NCI-H510A treated with DMSO at 0.1 percent for 48 hours (cell line): ENCODE measurements around the gene EPB41L3.
"Not testable (repeated sequence)": the region's sequence is repeated elsewhere in the genome, so short reads cannot be mapped to it uniquely, and the experiment has no call there.

ENCODE experiments used
- DNase-seq: peaks from one replicate; lab custom pipeline; 2025; lab: John Stamatoyannopoulos, UW

Gene EPB41L3

GRCh38 chr18:5530629-5531178 is 13.1 kb downstream of the EPB41L3 start:
- no peak for DNase-seq

DNA sequence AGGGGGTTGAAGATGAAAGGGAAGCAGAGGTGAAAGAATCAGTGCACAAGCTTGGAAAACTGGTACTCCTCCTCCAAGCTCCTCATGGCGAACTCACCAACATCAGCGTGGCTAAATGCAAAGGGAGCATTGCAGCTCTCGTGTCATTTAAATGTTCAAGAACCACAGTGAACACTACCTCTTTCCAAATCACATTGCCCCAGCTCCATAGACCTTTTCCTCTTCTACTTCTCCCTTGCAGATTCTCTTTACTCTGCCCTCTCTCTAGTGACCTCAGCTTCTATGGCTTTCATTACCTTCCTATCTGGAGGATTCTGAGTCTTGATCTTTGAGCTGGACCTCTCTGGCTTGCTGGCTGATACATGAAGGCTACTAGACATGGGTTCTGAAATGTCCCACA is 14.3 kb downstream of the EPB41L3 start:
- no peak for DNase-seq

DNA sequence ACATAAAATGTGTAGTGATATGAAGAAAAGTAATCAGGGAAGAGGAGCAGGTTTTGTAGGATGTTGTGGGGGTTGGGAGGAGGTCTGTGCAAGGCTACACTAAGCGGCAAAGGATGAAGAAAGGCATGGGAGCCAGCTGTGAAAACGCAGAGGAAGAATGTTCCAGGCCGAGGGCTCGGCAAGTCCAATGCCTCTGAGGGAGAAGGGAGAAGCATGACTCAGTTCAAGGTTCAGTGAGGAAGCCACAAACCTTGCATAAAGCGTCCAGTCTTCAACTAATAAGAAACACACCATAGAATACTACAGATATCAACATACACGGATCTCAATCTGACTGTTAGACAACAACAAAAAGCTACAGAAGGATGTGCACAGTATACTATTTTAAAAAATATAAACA is 16.2 kb downstream of the EPB41L3 start:
- DNase-seq, result no peak

DNA sequence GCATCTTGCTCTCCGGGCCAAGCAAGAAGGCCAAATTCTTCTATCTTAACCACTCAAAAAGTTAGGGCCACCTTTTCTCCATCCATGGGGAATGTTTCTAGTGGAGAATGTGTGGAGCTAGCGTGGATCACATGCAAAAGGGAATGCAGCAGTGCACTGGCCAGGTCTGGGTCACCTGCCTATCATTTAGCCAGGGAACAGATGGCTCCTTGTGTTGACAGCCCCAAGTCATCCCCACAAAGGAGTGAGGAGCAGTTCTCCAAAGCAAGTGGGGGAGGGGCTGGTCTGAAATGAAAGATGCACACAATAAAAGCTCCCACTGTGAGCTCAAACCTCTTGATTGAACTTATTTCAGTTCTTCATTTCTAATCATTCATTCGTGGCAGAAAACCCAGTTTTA is 19.1 kb downstream of the EPB41L3 start:
- no peak for DNase-seq

DNA sequence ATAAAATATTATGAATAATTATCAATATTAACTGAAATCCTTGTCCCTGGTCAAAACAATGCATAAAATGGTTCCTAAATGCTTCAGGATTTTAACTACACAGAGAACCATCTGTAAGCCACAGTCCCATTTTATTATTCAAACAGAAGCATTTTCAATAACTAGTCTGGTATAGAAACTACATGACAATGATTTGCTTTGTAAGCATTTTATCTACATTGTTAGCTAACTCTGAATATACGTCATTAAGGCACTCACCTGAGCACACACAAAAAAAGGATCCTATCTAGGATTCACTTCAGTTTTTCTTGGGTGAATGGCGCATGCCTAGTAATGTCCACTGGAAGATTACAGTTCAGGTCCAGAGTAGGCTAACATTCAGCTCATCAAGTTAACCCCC is 22.8 kb downstream of the EPB41L3 start:
- DNase-seq, result no peak

- DNase-seq, result no peak
Observed at GRCh38 chr18:5520464-5520863, 23.3 kb downstream of the EPB41L3 start.

GRCh38 chr18:5519448-5520298 is 24.1 kb downstream of the EPB41L3 start:
- DNase-seq, result no peak

- DNase-seq, result no peak
Observed at GRCh38 chr18:5518899-5519371, 24.9 kb downstream of the EPB41L3 start.

DNA sequence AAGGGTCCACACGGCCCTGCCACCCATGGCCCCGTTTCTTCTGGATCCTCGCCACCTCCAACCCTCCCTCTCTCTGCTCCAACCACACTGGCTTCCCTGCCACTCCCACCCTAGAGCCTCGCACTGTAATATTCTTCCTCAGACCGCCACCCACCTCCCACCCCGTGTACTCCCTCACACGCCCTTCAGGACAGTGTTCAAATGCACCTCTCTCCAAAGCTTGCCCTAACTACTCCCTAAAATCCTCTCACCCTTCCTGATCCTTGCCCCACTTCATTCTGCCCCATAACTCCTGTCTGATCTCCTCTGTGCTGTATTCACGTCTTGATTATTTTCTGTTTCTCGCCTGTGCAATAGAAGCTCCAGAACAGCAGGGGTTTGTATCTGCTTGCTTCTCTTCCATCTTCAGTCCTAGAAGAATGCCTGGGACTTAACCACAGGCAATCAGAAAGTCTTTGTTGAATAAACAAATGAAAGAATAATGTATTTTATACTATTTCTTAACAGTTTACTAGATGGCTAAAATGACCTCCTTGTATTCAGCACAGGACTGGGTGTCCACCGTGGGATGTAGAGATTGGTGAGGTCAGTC is 25.5 kb downstream of the EPB41L3 start:
- no peak for DNase-seq

DNA sequence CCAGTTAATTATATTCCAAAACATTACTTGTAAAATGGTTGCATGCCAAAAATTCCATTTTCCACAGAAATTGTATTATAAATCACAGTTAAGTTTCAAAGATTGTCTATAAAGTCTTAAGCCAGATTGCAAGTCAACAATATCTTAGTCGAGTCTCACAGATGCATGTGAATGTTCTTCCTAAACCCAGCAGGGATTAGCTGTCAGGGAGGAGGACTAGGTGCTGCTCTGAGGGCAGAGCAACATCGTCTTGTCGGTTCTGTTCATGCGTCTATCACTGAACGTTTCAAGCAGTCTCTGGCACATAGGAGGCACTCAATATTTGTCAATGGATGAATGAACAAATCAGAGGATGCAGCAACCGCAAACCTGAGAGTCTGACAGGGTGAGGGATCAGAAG is 27.0 kb downstream of the EPB41L3 start:
- no peak for DNase-seq

DNA sequence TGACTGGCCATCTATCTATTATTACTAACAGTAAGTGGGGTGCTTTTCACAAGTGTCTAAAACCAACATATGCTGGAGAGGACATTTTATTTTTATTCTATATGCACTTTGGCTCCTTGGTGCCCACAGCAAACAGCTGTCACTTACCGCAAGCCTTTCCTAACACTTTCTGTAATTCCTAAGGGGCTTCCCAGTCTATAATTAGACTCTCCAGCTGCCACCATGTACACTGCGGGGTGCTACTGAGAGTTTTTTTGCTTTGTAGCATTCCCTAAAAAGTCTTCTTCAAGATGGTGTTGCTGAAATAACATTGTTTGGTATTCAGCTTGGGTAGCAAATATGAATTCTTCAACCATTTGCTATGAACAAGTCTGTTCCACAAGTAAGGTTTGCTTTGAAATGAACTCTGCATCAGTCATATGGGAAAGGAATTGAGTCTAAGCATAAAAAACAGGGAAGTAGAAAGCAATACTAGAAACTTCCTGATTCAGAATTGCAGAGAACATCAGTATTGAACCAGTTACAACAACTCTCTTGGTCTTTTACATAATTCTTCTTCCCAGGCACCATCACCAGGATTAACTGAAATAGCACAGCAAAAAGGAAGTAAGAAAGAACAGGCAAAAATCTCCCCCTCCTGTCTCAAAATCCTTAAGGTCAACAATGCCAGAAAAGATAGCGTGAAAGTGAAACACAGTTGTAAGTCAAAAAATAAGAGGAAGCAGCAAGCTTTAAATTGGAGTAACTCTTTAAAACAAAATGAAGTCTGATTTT is 28.6 kb downstream of the EPB41L3 start:
- DNase-seq, result no peak

DNA sequence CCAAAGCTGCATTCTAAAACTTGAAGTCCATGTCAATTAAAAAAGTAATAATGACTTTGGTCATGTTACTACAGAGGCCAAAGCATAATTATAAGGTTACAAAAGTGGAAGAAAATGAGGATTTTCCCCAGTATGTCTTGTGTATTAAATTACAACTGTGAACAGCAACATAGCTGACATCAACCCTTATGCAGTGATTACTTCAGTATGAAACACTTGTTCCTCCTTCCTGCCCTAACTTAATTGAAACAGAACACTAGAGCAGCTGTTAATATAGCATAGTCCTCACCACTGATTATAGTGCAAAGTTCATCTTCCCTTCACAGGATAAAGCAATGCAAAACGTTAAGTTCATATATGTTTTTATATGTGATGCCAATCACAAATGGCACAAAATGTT is 29.9 kb downstream of the EPB41L3 start:
- no peak for DNase-seq

DNA sequence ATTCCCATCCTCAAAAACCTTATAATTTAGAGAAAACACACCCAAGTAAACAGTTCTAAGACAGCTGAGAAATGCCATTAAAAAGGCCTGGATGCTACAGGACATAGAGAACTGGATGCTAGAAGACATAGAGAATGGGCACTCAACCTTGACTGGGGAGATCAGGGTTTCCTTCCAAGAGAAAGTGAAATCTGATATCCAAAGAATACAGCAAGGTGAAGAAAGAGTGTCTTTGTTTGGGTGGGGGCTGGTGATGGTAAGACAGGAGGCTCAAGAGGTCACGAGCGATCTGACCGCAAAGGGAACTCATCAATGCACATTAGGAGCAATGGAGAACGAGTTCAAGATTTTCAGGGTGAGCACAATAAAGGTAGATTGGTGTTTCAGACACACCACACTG is 31.6 kb downstream of the EPB41L3 start:
- no peak for DNase-seq

GRCh38 chr18:5511541-5511940 is 32.3 kb downstream of the EPB41L3 start:
- not testable (repeated sequence) for DNase-seq

- no peak for DNase-seq
Observed at GRCh38 chr18:5510135-5510846, 33.5 kb downstream of the EPB41L3 start.

DNA sequence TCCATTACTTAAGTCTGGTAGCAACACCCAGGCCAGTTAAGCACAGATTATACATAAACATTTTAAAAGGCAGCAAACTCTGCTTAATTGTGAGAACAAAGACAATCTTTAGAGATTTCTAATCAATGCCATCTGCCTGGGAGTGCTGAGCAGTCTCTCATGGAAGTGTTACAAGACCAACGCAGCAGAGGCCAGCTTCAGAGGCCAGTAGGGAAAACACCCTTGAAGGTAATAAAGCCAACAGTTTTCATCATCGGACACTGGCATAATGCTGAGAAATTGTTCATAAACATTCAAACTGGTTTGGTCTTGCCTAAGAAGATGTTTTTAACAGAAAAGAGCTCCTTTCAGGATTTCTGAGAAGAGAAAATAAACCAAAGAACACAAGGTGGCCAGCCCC is 35.0 kb downstream of the EPB41L3 start:
- DNase-seq, result no peak

DNA sequence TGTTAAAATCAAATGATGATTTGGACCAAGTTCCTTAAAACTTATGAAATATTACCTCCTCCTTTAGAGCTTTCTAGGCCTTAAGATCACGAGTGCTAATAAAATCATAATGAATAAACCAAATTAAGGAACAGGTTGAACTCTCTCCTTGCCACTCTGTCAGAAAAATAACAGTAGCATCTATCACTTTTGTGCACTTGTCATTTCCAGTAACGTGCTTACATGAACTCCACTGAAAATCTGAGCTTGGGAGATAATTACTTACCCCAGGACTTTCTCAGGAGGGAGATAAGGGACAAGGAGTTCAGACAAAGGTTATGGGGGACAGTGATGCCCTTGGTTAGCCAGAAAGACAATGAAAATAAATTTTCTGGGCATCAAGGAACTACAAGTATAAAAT is 36.0 kb downstream of the EPB41L3 start:
- DNase-seq, result no peak

DNA sequence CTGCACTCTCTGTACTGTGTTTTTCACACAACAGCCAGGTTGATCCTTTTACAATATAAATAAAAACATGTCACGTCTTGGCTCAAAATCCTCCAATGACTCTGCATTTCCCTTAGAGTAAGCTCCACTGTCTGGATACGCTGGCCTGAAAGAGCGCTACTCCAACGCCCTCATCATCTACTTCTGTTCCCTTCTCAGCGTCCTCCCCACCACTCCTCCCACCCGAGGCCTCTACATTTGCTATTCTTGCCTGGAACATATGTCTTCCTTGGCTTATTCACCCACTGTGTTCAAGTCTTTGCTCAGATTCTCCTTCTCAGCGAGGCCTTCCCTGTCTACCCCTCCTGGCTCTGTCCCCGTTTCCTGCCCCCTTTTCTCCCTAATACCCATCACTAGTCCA is 37.6 kb downstream of the EPB41L3 start:
- no peak for DNase-seq

DNA sequence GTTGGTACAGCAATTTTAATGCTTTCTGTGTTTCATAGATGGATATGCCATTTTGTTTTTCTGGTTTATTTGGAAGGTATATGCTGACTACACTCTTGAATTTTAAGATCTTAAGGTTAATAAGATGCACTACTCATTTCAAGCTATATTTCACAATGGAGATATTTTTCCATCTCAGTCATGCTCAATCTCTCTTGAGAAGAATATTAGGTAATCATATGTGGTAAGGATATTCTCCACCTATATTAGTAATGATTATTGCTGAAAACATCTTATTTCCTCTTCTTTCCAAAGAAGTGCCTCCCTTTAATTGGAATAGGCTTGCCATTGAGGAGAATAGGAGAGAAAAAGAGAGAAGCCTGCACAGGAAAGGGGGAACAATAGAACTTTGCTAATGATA is 40.1 kb downstream of the EPB41L3 start:
- DNase-seq, result no peak

DNA sequence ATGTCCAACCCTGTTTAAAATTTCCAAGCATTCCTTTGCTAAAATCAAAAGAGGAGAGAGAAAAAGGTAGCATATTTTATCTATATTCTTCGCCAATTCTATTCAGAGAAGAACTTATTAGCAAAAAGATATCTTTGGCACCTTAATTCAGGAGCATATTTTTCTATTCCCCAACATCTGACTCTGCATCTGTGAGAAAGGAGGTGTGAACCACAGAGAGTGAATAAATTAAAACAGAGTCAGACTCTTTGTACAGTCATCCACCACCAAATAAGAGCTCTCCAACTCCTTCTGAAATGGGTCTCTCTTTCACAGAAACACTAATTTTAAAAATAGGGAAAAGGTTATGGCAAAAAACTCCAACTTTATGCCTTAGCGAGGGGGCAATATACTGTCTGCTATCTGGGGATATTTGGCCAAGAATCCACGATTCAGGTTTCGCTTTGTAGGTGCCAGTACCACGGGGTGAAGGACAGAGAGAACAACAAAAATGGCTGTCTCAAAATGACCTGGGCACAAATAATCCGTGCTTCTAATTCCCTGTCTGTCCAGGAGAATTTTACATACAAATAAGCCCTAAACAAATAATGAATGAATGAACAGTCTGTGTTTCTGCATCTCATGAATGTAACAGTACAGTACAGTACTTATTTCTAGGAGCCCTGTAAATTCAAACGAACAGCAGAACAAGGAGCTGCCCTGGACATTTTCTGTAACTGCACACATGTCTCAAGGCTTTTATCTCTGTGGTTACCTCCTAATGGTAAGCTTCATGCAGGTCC is 43.4 kb downstream of the EPB41L3 start:
- DNase-seq, result no peak

GRCh38 chr18:5498452-5498851 is 45.3 kb downstream of the EPB41L3 start:
- DNase-seq, result no peak
